Measurements from ENCODE around the gene MMP28. TPM values are rescaled to one million over a fixed set of nuclear protein-coding genes. Genes with fewer than 3 reads are reported as not detected.

The MMP28 gene
- total and polyA plus RNA-seq, 2 of the 4 experiments (the other 2 are of a cell fraction), result 0.18 TPM; not detected in 1

DNA sequence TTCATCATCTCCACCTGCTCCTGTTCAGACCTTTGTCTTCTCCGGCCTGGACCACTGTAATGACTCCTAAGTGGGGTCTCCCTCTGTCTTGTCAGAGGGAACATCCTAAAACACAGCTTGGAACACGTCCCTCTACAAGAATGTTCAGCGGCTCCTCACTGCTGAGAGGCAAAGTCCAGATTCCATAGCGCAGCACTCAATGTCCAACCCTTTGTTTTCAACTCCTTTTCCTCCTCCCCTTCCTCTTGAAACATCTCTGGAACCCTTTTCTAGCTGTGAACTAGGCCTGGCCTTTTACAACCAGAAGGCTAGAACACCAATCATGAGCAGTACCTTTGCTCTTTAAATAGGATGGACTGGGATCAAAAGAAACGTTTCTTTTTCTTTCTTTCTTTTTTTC, 33.8 kb downstream of the MMP28 start (continued):
- TF ChIP-seq FOS (IDR thresholded peaks at IDR 0.05; ENCODE audit: low read depth, low read length) (no peak), RAD21 (IDR thresholded peaks at IDR 0.05; ENCODE audit: low read length) (no peak)
- TF ChIP-seq, protein P1, sequence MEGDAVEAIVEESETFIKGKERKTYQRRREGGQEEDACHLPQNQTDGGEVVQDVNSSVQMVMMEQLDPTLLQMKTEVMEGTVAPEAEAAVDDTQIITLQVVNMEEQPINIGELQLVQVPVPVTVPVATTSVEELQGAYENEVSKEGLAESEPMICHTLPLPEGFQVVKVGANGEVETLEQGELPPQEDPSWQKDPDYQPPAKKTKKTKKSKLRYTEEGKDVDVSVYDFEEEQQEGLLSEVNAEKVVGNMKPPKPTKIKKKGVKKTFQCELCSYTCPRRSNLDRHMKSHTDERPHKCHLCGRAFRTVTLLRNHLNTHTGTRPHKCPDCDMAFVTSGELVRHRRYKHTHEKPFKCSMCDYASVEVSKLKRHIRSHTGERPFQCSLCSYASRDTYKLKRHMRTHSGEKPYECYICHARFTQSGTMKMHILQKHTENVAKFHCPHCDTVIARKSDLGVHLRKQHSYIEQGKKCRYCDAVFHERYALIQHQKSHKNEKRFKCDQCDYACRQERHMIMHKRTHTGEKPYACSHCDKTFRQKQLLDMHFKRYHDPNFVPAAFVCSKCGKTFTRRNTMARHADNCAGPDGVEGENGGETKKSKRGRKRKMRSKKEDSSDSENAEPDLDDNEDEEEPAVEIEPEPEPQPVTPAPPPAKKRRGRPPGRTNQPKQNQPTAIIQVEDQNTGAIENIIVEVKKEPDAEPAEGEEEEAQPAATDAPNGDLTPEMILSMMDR (conservative IDR thresholded peaks at IDR 0.05; ENCODE audit: low read depth, low read length), result no peak

DNA sequence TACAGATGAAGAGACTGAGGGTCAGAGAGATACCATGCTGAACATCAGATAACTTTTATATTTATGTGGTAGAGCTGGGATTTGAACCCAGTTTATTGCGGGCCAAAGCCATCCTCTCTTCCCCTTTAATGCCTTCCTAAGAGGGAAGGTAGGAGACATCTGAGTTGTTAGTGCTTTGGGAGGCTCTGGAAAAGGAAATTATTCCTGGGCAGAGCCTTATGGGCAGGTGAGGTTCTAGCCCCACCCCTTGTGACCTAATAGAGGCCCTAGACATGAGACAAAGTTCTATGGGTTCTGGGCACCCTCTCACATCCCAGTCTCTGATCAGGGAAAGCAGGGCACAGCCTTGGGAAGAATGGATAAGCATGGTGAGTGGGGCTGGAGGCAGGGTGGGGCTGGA, 34.9 kb downstream of the MMP28 start, which contains the start of gene C17orf50:
Gene C17orf50, plus strand, starts transcription at position 301 of the 400 bp plus-strand sequence. Its CDS starts 55 bp downstream, at position 356.
- no CpG with 5 or more reads among the region's 1 CpG for WGBS, 2 experiments (ENCODE audit: extremely low coverage in 2 of 2, insufficient read length in 1 of 2)
- Histone ChIP-seq H2BK20ac (ENCODE audit: low read depth, low read length) (no peak within 1 kb of the TSS), H3K14ac (replicated peaks; ENCODE audit: low read depth, low read length) (no peak within 1 kb of the TSS), H3K9ac (ENCODE audit: low read depth, low read length) (no peak within 1 kb of the TSS), H2BK5ac (ENCODE audit: low read depth, low read length, poor library complexity, severe bottlenecking) (no peak within 1 kb of the TSS), H4K91ac (ENCODE audit: insufficient read depth, low read depth, low read length) (no peak within 1 kb of the TSS), H3K36me3 (ENCODE audit: control insufficient read depth, insufficient read depth, low read length) (no peaks in the 10 kb centered on the region), H3K4me3 (ENCODE audit: insufficient read depth, low read depth, low read length) (no peak within 1 kb of the TSS), H3K4me1 (ENCODE audit: control insufficient read depth, insufficient read depth, low read length) (peaks cover 3% of the 10 kb centered on the region), H2AK5ac (ENCODE audit: low read depth, low read length) (no peak within 1 kb of the TSS), H4K20me1 (ENCODE audit: insufficient read depth, low read length) (peaks cover 8% of the 10 kb centered on the region; the same call in 1 of the 2 replicates), H3K56ac (ENCODE audit: extremely low read depth, insufficient read depth, low read length) (no peak within 1 kb of the TSS), H3K9me3 (ENCODE audit: control insufficient read depth, insufficient read depth, low read length) (peaks cover 2% of the 10 kb centered on the region; the same call in 1 of the 2 replicates), H2BK120ac (ENCODE audit: low read depth, low read length) (no peak within 1 kb of the TSS), H3K23ac (ENCODE audit: low read depth, low read length) (no peak within 1 kb of the TSS), H2AFZ (replicated peaks; ENCODE audit: low read length, poor library complexity) (no peak within 1 kb of the TSS), H3K27me3 (ENCODE audit: control insufficient read depth, insufficient read depth, low read length) (peaks cover 21% of the 10 kb centered on the region), H3K4ac (ENCODE audit: low read depth, low read length) (no peak within 1 kb of the TSS), H3K4me2 (ENCODE audit: low read depth, low read length) (no peak within 1 kb of the TSS), H3K79me1 (ENCODE audit: low read depth in 1 of 2, low read length in 2 of 2) (no peaks in the 10 kb centered on the region), H2AK9ac (replicated peaks; ENCODE audit: low read depth, low read length, poor library complexity) (no peak within 1 kb of the TSS), H3K18ac (ENCODE audit: low read depth, low read length) (no peak within 1 kb of the TSS), H2BK15ac (ENCODE audit: low read depth, low read length) (no peak within 1 kb of the TSS), H4K5ac (ENCODE audit: low read depth, low read length) (no peak within 1 kb of the TSS), H3K27ac (ENCODE audit: insufficient read depth, low read length) (no peak within 1 kb of the TSS), H3K9me1 (ENCODE audit: insufficient read depth, low read length) (no peaks in the 10 kb centered on the region), H4K8ac (ENCODE audit: low read depth in 2 of 2, low read length in 2 of 2) (no peak within 1 kb of the TSS)
- DNase-seq (no peak), ATAC-seq (ENCODE audit: low read depth) (no peak)
- CTCF ChIA-PET, result no interaction called here
- POLR2A ChIA-PET (ENCODE audit: unreplicated experiment), result no interaction called here
- in situ Hi-C loops (cut with MboI; ENCODE audit: low sequenced_read_pairs), result loop anchor here (5.0 kb wide), 1 partner anchor 47 kb away; the partner anchor contains the start of gene TAF15
- no TSS peak for BruUV-seq (replicated peaks)
- intact Hi-C loops (cut with micrococcal nuclease), result no loop called here
- dilution Hi-C loops (cut with HindIII; ENCODE audit: low sequenced_read_pairs, unreplicated experiment), result no loop called here
- TF ChIP-seq RAD21 (IDR thresholded peaks at IDR 0.05; ENCODE audit: low read length), result no peak
- TF ChIP-seq, protein P2, sequence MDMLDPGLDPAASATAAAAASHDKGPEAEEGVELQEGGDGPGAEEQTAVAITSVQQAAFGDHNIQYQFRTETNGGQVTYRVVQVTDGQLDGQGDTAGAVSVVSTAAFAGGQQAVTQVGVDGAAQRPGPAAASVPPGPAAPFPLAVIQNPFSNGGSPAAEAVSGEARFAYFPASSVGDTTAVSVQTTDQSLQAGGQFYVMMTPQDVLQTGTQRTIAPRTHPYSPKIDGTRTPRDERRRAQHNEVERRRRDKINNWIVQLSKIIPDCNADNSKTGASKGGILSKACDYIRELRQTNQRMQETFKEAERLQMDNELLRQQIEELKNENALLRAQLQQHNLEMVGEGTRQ (IDR thresholded peaks at IDR 0.05; ENCODE audit: low read depth, low read length), result no peak
- TF ChIP-seq RCOR1 (IDR thresholded peaks at IDR 0.05; ENCODE audit: insufficient replicate concordance, low read length), result no peak
- TF ChIP-seq MAFK (IDR thresholded peaks at IDR 0.05; ENCODE audit: low read depth, low read length), result no peak
- TF ChIP-seq CEBPB (IDR thresholded peaks at IDR 0.05; ENCODE audit: low read depth, low read length), result no peak
- no peak for TF ChIP-seq FOS (IDR thresholded peaks at IDR 0.05; ENCODE audit: low read depth, low read length)
- TF ChIP-seq POLR2A (IDR thresholded peaks at IDR 0.05; ENCODE audit: low read depth, low read length), result no peak
- no peak for TF ChIP-seq CHD1 (IDR thresholded peaks at IDR 0.05; ENCODE audit: low read depth, low read length)
- TF ChIP-seq BHLHE40 (IDR thresholded peaks at IDR 0.05; ENCODE audit: low read depth, low read length), result no peak
- TF ChIP-seq MAZ (IDR thresholded peaks at IDR 0.05; ENCODE audit: borderline replicate concordance, low read depth, low read length), result no peak
- TF ChIP-seq, protein P3, sequence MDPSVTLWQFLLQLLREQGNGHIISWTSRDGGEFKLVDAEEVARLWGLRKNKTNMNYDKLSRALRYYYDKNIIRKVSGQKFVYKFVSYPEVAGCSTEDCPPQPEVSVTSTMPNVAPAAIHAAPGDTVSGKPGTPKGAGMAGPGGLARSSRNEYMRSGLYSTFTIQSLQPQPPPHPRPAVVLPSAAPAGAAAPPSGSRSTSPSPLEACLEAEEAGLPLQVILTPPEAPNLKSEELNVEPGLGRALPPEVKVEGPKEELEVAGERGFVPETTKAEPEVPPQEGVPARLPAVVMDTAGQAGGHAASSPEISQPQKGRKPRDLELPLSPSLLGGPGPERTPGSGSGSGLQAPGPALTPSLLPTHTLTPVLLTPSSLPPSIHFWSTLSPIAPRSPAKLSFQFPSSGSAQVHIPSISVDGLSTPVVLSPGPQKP (IDR thresholded peaks at IDR 0.05; ENCODE audit: borderline replicate concordance, low read depth, low read length), result no peak
- TF ChIP-seq RFX5 (IDR thresholded peaks at IDR 0.05; ENCODE audit: low read depth, low read length), result no peak
- TF ChIP-seq MXI1 (IDR thresholded peaks at IDR 0.05; ENCODE audit: borderline replicate concordance, low read depth, low read length), result no peak
- no peak for TF ChIP-seq SMC3 (IDR thresholded peaks at IDR 0.05; ENCODE audit: low read depth, low read length)

Data from IMR-90 (cell line).